ENCODE measurements around the gene PTPN1. TPM values are rescaled to one million over a fixed set of nuclear protein-coding genes. Genes with fewer than 3 reads are reported as not detected.

The PTPN1 gene
- total RNA-seq (2022; extraction: Qiagen RNA extraction) = 51.0 to 58.8 TPM (median 52.8 TPM) in 5 replicates

GRCh38 chr20:50509923-50510705 lies at the start of gene PTPN1:
TSS of gene PTPN1 (plus strand) at chr20:50510383. CDS start at chr20:50510528, 145 bp downstream.

Other genes starting within 250 kb of the PTPN1 start
- 0.02 to 0.03 TPM (median 0.03 TPM) in 4 of 5 replicates, not detected in the other for gene RIPOR3, start 181.2 kb downstream of the PTPN1 start, total RNA-seq (2022; extraction: Qiagen RNA extraction)
- gene PARD6B, start 221.2 kb downstream of the PTPN1 start, total RNA-seq (2022; extraction: Qiagen RNA extraction) = 3.4 to 4.4 TPM (median 3.8 TPM) in 5 replicates

All from A549 treated with AZD2906 at 1 μM for 4 hours (cell line).